Stimulated activated CD4-positive, alpha-beta T cell treated with anti-CD3 and anti-CD28 coated beads, Interleukin-1b, Interleukin-23, amount 100 ng/mL, for 48 hours (primary cell): ENCODE data around the gene TANC2.

Source experiments
- DNase-seq: peaks from one replicate; pipeline ENCODE4 v3.0.0-alpha.2; 2020

The TANC2 gene

DNA sequence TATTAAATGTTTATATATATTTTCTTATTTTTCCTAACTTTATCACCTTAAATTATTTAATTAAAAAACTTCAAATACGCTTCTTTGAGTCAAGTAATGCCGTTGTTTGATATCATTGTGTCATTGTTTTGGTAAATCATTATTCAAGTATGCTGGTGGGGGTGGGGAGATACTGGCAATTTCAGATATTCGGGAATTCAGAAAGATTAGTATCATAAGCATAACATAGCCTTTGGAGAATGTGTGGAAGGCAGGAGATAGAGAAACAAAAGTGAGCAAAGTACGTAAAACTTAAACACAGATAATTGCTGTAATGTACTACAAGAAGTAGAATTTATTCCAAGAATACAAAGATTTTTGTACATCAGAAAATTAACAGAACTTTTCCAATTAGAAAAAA is 49.8 kb downstream of the TANC2 start:
- DNase-seq = no peak
